ENCODE results near the gene FGFR3.

FGFR3 gene

DNA sequence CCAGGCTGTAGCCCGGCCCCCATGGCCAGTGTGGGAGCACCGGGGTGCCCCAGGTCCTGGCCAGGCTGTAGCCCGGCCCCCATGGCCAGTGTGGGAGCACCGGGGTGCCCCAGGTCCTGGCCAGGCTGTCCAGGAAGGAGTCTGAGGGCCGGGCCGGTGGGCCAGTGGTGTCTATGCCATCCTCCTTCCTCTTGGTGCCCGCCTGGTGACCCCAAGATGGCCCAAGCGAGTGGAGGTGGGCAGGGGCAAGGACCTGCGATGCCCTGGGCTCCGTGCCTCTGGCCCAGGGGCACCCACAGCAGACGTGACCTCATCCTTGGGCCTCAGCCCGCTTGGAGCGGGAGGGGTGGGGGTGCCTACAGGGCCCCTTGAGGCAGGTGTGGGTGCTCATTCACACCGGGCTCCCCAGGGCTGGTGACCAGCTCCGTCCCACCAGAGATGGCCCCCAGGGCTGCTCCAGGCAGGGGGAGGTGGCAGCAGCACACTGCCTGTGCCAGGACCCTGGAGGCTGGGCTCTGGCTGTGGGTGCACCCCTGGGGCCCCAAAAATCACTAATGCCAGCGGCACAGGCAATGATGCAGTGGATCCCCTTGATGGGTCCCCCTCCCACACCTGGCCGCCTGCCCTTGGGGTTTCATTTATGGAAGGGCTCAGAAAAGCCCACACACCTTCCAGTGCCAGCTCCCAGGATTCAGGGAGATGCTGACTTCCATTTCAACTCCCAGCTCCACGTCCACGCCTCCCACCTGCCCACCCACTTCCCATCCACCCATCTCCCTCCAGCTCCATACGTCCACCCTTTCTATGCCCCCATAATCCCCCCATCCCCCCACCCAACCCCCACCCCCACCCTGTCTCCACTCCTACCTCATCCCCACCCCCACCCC lies 36.0 kb upstream of the FGFR3 start:
- DNase-seq = no peak

DNA sequence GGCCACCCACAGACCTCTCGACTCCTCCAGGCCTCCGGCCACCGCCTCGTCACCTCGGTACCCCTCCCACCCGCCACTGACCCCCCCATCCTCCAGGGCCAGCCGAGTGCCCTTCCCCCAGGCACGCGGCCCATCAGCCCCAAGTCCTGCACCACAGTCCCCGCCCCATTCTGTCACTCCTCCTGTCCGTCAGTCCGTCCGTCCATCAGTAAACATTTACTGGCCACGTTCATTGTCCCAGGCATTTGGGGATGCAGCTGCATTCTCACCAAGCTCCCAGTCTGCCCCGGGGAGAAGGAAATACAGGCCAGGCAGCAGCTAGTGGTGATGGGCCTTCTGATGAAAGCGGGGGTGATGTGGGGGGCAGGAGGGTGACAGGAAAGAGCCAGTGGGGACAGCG lies 35.3 kb upstream of the FGFR3 start:
- no peak for DNase-seq

DNA sequence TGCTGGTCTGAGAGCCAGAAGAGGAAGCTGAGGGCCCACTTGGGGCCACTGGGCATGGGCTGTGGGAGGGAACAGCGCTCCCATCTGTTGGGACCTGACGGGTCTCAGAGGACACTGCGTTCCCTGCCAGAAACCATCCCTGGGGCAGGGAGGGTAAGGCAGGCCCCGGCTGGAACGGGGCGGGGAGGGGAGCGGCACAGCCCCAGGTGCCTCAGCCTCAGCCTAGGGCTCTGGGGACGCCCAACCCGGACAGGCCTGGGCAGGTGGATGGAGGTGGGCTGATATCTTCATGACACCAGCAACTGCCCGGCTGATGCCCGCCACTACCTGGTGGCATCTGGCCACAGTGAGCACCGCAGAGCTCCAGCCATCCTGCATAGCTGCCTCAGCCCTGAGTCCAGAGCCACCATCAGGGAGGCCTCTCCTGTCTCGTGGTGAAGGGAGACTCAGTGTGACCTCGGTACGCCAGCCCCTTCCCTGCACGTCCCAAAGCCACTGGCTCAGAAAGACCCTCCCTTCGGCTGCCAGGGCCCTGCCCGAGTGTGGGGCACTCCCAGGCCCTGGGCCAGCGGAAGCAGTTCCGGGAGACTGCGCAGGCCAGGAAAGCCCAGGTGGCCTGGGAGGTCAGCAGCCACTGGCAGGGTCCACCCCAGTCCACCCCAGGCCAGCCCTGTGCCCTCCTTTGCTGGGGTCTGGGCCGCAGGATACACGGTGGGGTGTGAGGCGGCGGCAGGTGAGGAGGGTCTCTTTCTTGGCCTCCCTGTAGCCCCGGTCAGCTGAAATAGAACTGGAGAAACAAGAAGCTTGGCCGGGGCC lies 34.6 kb upstream of the FGFR3 start:
- no peak for DNase-seq

DNA sequence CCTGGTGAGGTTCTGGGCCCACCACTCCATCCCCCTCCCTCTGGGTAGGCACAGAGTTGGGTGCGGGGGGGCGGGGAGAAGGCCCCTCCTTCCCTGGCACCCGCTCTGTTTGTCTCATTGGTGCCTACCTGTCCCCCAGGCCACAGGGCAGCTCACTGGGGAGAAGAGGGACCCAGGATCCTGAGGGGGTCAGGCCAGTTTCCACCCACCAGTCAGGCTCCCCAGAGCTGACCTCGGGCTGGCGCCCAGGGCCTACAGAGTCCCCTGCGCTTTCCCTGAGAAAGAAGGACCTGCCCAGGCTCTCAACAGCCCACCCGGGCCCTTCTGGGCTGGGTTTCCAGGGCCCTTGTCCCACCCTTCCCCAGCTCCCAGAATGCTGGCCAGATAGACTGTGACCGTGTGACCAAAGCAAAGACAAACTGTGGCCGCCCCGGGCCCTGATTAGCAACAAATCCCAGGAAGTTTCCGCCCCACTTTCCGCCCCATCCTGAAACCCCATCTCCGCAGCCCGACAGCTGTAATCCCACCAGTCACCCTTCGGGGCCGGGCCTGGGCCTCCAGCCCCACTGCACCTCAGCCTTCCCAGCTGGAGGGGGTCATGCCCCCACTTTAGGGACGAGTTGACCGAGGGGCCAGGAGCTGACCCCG lies 33.8 kb upstream of the FGFR3 start:
- DNase-seq = no peak

DNA sequence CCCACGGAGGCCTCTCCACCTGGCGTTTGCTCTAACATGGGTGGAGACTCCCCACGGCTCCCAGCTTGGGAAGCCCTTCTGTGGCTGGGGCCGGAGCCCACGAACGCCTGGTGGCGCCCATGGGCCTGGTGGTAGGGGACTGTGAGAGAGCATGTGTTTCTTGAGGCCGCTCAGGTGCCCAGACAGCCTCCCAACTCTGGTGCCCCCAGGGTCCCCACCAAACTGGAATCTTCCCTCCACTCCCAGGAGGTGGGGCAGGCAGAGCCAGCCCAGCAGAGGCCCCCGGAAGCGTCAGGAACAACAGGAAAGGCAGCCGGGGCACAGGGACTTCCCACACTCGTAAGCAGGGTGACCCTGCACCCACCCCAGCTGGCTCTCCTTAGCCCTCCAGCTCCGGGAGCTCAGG lies 33.3 kb upstream of the FGFR3 start:
- no peak for DNase-seq

DNA sequence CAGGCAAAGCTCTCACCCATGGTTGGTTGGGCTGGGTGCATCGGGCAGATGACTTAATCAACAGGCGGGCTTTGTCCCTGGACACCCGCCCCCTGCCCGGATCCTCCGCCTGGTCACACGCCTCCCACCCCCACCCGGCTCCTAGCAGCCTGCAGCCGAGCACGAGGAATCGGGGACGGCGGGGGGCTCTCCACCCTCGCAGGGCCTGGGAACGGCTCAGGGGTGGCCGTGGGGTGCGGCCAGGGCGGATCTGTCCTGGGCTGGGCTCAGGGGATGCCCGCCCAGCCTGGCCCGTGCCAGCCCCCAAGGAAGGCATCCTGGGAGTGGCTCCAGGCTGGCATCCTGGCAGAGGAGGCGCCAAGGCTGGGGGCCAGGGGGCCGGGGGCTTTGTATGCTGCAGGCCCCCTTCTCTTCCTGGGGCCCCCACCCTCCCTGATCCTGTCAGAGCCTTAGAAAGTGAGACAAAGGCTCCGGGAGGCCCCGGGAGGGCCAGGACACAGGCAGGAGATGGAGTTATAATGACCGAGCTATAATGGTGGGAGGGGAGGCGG lies 32.5 kb upstream of the FGFR3 start:
- DNase-seq = no peak

DNA sequence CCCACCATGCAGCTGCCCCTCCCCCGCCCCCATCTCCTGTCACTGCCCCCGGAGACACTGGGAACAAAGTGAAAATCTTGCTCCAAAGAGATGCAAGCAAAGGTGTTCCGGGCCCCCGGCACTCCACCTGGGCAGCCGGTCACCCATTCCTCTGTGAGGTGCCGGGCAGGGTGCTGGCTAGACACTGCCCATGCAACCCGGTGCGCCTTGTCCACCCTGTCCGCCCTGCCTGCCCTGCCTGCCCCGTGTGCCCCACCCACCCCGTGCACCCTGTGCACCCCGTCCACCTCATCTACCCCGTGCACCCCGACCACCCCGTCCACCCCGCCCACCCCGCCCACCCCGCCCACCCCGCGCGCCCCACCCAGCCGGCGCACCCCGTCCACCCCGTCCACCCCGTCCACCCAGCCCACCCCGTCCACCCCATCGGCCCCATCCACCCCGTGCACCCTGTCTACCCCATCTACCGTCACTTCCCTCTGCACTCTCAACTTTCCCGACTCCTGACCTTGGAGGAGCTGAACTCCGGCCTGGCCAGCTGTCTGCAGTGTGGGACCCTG lies 31.9 kb upstream of the FGFR3 start:
- DNase-seq = no peak

DNA sequence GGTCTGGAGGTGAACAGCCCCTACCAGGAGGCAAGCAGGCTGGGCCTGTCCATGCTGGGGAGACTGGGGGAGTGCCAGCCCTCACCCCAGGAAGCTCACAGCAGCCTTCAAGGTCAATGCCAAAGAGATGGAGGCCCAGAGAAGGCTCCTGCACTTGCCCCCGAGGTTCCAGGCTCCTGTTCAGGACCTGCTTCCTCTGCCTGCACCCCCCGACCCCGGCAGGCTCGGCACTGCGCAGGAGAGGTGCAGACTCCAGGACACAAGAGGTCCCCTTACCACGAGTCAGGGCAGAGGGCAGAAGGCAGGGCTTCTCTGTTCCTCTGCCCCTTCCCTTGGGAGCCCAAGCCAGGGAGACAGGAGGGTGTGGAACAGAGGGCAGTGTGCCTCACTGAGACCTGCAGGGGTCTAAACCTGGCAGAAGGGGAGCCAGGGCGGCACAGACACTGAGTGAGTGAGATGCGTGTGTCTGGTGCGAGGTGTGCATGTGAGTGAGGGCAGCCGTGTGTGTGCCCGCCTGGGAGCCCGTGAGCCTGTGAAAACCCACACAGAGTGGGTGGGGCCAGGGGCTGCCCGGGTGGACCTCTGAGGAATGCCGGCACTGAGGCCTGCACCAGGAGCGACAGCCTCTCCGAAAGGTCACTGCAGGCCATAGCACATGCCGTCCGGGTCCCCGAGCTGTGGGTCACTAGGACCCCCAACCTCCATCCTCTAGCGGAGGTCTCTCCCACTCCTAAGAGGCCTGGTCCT lies 30.7 kb upstream of the FGFR3 start:
- no peak for DNase-seq

DNA sequence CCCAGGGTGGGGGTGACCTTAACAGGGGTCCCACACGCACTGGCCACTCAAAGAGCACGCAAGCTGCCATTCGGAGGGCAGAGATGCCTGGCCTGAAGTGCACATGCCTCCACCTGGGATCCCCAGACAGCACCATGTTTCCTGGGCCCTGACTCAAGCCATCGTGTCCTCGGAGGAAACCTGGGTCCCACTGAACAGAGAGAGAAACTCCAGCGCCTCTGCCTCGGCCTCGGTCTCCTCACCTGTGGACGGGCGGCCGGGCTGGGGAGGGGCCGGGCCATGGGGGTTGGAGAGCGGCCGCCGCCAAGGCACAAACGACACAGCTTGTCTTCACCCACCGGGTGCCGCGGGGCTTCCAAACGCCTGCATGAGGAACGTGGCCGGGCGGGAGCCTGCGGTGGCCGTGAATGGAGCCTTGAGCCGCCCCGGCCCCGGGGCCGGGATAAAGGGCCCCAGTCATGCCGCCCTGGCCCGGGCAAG lies 30.0 kb upstream of the FGFR3 start:
- no peak for DNase-seq

DNA sequence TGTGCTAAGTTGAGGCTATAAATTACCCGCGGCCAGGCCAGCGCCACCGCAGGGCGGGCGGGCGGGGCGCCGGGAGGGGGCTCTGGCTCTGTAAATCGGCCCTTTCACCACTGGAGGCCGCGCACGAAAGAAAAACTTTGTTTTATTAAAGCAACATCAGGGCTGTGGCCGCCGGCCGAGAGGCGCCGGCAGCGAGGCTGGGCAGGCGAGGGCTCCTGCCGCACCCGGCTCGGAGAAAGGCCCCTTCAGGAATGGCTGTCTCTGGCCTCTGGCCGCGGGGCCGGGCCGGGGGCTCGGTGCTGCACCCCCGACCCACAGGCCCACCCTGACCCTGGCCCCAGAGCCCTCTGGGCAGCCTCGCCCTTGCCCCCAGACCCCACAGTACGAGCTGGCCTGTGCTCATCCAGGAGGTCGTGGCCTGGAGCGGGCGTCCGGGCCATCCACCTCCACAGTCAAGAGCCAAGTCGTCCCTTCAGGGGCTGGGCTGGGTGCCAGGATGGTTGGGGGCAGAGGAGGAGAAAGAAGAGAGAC lies 29.5 kb upstream of the FGFR3 start:
- no peak for DNase-seq

DNA sequence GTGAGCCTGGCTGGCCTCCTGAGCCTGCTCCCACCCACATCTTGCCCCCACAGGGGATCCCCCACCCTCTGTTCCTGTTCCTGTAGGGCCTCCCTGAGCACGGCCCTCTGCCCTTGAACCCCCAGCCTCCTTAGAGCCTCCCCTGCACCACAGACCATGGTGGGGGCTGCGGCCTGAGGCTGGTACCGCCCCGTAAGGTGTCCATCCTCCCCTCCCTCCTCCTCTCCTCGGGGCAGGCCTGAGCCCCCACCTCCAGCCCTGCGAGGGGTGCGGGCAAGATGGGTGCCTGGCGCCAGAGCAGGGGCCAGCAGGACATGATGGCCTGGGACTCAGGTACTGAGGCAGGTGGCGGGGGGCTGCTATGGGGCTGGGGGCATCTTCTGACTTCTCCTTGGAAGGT lies 28.4 kb upstream of the FGFR3 start:
- DNase-seq = no peak

DNA sequence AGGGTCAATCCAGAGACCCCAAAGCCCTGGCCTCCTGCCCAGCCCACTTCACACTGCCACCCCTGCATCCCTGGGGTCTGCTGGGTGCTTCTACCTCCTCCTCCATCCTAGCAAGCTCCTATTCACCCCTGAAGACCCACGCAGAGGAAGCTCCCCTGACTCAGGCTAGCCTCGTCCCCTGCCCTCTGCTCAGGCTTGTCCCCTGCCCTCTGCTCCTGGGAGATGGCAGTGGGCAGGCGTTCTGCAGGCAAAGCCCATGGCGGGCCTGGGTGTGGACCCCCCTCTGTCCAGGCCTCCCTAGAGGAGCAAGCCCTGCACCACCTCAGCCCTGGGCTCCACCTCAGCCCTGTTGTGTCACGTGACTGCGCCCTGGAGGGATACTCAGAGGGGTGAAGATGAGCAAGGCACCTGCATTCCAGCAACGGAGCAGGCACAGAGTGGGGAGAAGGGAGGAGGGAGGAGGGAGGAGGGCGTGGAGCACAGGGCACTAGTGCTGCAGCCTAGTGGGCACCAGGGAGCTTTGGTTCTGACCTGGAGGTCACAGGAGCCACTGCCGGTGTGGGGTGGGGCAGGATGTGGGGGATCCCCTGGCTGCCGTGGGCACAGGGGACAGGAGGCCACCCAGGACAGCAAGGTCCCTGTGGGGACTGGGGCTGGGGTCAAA lies 27.6 kb upstream of the FGFR3 start:
- DNase-seq = no peak

DNA sequence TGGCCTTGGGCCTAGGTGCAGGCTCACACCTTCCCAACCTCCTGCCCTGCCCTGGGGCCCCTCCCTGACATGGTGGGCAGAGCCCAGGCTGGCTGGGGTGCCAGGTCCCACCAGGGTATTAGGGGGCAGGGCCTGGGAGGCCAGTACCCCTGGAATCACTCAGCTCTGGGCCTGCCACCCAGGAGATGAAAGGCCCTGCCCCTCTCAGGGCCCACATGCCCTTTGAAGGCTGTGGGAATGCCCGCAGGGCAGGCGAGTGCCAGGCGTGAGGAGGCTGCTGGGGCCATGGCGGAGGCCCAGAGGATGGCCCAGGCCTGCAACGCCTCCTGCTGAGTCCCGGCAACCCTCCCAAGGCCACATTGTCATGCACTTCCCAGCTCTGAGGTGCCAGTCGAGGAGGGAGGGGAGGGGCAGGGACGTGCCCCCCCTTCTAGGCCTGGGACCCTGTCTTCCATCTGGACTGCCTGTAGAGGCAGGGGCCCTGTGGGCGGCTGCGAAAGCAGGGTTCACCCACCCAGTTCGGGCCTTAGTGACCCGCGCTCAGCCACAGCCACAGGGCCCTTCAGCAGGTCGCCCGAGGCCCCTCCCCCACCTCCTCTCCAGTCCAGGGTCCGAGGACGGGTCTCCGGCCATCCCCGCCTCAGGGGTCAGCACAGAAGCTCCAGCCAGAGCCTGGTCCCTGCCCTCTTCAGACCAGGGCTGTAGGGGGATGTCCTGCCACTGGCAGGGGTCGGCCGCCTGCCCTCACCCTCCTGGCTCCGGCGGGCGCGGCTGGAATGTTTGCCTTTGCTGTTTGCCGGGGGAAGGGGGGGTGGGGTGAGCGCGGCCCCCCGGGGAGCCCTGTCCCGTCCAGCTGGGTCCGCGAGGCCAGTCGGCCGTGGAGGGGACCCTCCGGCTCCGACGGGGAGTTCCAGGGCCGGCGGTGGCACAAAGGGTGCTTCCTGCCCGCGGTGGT lies 26.7 kb upstream of the FGFR3 start:
- DNase-seq = no peak

DNA sequence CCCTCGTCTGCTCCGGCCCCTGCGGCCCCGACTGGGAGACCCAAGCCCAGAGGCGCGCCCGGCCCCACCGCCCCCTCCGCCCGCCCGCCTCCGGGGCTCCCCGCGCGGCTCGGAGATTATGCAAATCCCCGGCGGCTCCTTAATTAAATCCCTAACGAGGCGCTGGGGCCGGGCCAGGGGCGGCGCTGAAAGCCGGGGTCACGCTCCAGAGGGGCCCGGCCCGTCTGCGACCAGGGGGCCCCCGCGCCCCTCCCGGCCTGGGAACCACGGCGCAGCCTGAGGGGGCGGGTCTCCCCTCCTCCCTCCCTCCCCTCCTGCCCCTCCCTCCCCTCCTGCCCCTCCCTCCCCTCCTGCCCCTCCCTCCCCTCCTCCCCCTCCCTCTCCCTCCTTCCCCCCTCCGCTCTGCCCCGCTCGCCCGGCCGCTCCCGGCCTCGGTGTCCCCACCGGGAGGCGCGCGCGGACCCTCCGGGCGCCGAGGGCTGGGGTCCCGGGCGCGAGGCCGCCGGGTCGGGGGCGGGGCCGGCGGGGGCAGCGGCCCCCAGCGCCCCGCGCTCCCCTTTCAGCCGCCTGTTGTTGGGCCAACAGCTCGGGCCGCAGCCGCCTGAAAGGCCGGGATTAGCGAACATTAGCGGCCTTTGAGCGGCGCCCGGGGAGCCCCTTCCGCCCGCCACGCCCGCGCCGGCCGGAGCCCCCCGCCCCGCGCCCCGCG lies 25.9 kb upstream of the FGFR3 start:
- no peak for DNase-seq

DNA sequence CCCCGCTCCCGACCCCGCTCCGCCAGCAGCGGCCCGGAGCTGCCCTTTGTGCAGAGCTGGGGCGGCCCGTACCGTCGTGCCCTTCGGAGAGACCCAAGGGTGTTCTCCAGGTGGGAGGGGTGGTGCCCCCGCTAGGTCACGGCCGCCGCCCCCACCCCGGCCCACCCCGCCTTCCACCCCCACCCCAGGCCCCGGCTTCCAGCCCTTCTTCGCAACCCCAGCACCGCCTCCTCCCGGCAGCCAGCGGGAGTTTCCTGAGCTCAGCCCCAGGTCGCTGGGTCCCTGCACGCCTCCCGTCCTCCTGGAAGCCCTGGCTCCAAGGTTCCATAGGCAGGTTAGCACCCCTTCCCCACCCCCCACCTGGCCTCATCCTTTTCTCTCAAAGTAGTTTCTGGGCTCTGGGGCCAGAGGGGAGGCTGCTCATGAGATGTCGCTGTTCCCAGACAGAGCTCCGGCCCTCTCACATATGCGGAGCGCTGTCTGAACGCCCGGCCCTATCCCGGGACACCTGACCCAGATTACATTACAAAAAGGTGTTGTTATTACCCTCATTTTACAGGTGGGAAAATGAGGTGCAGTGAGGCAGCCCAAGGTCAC lies 25.2 kb upstream of the FGFR3 start:
- DNase-seq = no peak

DNA sequence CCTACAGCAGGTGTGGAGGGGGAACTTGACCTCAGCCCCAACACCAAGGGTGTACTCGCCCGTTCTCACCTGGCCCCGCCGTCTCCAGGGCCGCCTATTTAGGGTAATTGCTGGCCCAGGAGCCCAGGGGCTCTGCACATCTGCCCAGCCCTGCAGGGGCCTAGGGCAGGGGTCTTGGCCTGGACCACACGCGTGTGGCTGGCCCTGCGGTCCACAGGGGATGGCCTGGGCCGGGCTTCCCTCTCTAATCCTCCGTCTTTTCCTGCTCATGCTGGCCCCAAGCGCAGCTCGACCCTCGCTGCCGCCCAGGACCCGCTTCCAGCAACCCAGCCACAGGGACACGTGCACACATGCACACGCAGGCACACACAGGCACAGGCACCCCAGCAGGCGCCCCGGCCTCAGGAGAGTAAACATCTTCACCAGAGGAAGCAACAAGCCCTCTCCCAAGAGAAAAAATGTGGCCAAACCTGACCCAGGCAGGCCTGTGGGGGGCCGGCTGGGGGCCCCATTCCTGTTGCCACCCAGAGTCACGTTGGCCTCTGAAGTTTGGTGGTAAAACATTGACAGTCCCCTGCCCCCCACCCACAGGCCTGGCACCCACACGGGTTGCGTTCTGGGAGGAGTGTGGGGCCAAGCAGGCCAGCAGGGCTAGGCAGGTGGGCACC lies 24.6 kb upstream of the FGFR3 start:
- DNase-seq = no peak

DNA sequence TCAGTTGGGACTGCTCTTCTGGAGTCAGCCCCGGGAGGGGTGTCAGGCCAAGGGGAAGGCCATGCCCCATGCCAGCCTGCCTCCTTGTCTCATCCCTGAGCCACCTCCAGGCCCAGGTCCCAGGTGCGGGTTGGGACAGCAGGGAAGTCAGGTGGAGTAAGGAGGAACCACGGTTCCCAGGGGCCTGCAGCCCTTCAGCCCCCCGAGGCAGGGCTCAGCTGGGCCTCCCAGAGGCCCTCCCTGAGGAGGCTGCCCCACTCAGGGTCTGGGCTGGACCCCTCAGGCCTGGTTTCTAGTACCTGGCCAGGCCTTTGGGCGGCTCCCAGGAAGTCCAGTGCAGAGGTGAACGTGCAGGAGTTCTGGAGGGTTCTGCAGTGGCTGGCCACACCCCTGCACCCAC lies 23.4 kb upstream of the FGFR3 start:
- no peak for DNase-seq

DNA sequence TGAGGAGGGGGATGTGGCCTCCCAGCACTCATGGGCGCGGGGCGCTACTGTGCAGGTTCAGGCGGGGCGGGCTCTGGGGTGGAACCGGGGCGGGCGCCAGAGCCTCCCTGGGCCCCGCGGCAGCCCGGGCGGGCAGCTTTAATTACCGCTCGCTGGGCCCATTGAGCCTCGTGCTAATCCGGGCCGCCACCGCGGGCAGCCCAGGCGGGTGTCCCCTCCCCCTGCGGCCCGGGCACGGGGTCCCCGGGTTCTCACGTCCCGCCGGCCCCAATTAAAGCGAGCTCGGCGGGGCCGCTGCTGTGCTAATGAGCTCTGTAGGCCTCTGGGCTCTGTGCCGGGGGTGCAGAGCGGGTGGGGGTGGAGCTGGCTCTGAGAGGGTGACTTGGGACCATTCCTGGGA lies 22.8 kb upstream of the FGFR3 start:
- no peak for DNase-seq
